ENCODE measurements around the gene RPP40. TPM values are rescaled to one million over a fixed set of nuclear protein-coding genes. Genes with fewer than 3 reads are reported as not detected.
A peak's percentile ranks its signal among the peaks of the same experiment; 100 is the strongest.

RPP40 gene
- total and polyA plus RNA-seq, 2 of the 13 experiments (the other 11 are each of a cell fraction or from before 2014, with no cell fraction given): 18.0 to 41.2 TPM

GRCh38 chr6:5003604-5004372, at the start of gene RPP40 (continued):
- TF ChIP-seq NR0B2 (CRISPR knock-in tag; IDR thresholded peaks at IDR 0.05) (peak; percentile 92; the same call in 1 of the 2 replicates), DRAP1 (CRISPR knock-in tag; IDR thresholded peaks at IDR 0.05) (peak; percentile 49; the same call in 1 of the 2 replicates), ATF6 (CRISPR knock-in tag; conservative IDR thresholded peaks at IDR 0.05) (no peak; the same call in 1 of the 2 replicates), TEF (CRISPR knock-in tag; IDR thresholded peaks at IDR 0.05) (peak; percentile 83), ZNF367 (CRISPR knock-in tag; IDR thresholded peaks at IDR 0.05; ENCODE audit: borderline replicate concordance) (peak; percentile 93; the same call in 1 of the 2 replicates), ZFP82 (CRISPR knock-in tag; IDR thresholded peaks at IDR 0.05; ENCODE audit: borderline replicate concordance) (no peak), ELF1 (CRISPR knock-in tag; IDR thresholded peaks at IDR 0.05) (peak; percentile 68), ZNF143 (CRISPR knock-in tag; IDR thresholded peaks at IDR 0.05) (peak; percentile 97), ISX (CRISPR knock-in tag; conservative IDR thresholded peaks at IDR 0.05) (peak; percentile 93; the same call in 1 of the 2 replicates), ZNF713 (CRISPR knock-in tag; IDR thresholded peaks at IDR 0.05) (no peak; the same call in 1 of the 2 replicates), ZNF577 (CRISPR knock-in tag; IDR thresholded peaks at IDR 0.05; ENCODE audit: borderline replicate concordance, low read depth) (no peak), ZNF678 (CRISPR knock-in tag; IDR thresholded peaks at IDR 0.05) (no peak), KLF13 (CRISPR knock-in tag; IDR thresholded peaks at IDR 0.05) (no peak), KDM4B (CRISPR knock-in tag; IDR thresholded peaks at IDR 0.05) (peak; percentile 33), ZNF557 (CRISPR knock-in tag; IDR thresholded peaks at IDR 0.05) (peak; percentile 87; the same call in 1 of the 2 replicates), FOXP1 (IDR thresholded peaks at IDR 0.05) (no peak), FOXP1 (CRISPR knock-in tag; IDR thresholded peaks at IDR 0.05) (no peak), PCBP2 (optimal IDR thresholded peaks at IDR 0.05; ENCODE audit: low read depth, low read length, poor library complexity, severe bottlenecking) (no peak), TAF15 (IDR thresholded peaks at IDR 0.05; ENCODE audit: low read depth, low read length, poor library complexity, severe bottlenecking) (peak; percentile 38), PAWR (CRISPR knock-in tag; IDR thresholded peaks at IDR 0.05; ENCODE audit: borderline replicate concordance) (no peak), RBM39 (IDR thresholded peaks at IDR 0.05; ENCODE audit: low read depth, low read length, poor library complexity, severe bottlenecking) (peak; percentile 37), SRY (CRISPR knock-in tag; IDR thresholded peaks at IDR 0.05) (peak; percentile 69), MYNN (CRISPR knock-in tag; IDR thresholded peaks at IDR 0.05; ENCODE audit: low read depth) (peak; percentile 37; the same call in 1 of the 2 replicates), AGO1 (IDR thresholded peaks at IDR 0.05; ENCODE audit: low read depth, low read length, poor library complexity, severe bottlenecking) (no peak), ZNF746 (CRISPR knock-in tag; IDR thresholded peaks at IDR 0.05) (peak; percentile 18; the same call in 1 of the 2 replicates), FOXK2 (IDR thresholded peaks at IDR 0.05) (no peak), ZBTB21 (CRISPR knock-in tag; IDR thresholded peaks at IDR 0.05) (no peak), ZNF549 (CRISPR knock-in tag; IDR thresholded peaks at IDR 0.05) (peak; percentile 74; the same call in 1 of the 2 replicates)
